ENCODE data around the gene GPX5.
"Not testable (repeated sequence)": the region's sequence is repeated elsewhere in the genome, so short reads cannot be mapped to it uniquely, and the experiment has no call there.

Gene GPX5

GRCh38 chr6:28511628-28512300 lies 13.9 kb upstream of the GPX5 start:
- in situ Hi-C loops (cut with MboI; ENCODE audit: low sequenced_read_pairs), result no loop called here

GRCh38 chr6:28512387-28512786 lies 13.3 kb upstream of the GPX5 start:
- in situ Hi-C loops (cut with MboI; ENCODE audit: low sequenced_read_pairs), result not testable (repeated sequence)

DNA sequence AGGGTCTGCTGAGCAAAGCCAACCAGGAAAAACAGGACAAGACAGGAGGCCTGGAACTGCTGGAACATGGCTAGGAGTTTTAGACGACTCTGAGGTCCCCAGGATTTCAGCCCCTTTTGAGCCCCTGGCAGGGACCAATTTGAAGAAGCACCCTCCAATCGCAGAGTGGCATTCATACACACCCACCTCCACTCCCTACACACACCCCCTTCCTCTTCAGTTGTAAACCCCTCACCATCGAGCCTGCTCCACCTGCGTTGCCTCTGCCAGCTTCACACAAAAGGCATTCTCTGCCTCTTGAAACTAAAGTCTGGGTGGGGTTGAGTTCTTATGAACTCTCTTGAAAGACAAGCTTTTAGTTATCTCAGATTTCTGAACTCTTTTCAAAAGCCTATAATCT lies 10.0 kb upstream of the GPX5 start, which contains the start of gene GPX6:
TSS of gene GPX6 (minus strand) at position 118 of the 400 bp plus-strand sequence. CDS start at position 68, 50 bp downstream.
- in situ Hi-C loops (cut with MboI; ENCODE audit: low sequenced_read_pairs), result no loop called here

DNA sequence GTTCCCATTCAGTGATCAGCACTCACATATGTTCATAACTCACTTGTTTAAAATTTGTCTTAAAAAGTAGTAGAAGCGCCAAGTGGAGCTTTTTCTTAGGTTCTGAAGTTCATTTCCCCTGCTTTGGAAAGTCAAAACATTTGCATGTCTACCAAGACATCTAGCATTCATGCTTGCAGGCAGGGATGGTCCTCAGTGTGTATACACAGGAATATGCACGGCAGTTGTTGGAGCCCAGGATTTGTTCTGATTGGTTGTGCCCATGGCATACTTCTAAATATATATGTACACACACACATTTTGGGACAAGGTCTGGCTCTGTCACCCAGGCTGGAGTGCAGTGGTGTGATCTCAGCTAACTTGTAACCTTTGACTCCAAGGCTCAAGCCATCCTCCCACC lies 7.7 kb upstream of the GPX5 start:
- in situ Hi-C loops (cut with MboI; ENCODE audit: low sequenced_read_pairs), result no loop called here

DNA sequence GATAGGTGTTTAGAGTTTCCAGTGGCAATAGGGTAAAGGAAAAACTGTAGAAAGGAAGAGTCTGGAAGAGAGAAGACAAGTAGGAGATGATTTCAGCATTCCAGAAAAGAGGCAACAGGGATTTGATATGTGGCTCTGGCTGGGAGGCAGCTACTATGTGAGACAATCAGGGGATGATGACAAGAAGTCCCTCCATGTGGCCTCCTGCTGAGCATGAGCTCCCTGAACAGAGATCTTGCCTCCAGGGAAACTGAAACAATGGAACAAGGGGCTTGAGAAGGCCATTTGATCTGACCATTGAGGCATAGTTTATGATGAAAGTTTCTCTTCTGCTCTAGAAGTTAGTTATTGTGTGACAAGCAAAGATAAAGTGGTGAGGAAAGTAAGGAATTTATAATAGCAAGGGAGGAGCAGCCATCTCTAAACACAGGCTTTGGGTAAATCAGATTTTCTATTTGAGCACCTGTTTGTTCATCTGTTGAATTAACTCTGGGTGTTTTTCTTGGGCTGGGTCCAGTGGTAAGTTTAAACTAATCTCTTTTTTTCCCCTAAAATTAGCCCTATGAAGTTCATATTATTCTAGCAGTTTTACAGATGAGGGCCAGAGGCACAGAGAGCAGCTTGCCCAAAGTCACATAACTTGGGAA lies 3.0 kb upstream of the GPX5 start:
- in situ Hi-C loops (cut with MboI; ENCODE audit: low sequenced_read_pairs), result no loop called here

DNA sequence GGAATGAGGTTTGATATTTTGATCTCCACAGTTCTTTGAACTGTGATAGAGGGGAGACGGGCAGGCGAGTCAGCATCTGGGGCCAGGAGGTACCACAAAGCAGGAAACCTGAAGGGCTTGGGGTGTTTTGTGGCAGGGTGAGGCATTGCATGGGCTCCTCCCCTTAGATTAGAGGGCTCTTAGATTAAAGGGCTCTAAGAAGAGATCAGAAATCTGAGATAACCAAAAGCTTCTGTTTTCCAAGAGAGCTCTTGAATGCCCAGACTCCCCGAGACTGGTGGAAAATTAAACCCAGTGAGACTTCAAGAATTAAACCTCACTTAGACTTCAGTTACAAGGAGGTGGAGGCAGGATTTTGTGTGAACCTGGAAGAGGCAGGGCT lies 2.4 kb upstream of the GPX5 start:
- in situ Hi-C loops (cut with MboI; ENCODE audit: low sequenced_read_pairs), result no loop called here

GRCh38 chr6:28530777-28531176 lies 5.1 kb downstream of the GPX5 start:
- in situ Hi-C loops (cut with MboI; ENCODE audit: low sequenced_read_pairs), result no loop called here

DNA sequence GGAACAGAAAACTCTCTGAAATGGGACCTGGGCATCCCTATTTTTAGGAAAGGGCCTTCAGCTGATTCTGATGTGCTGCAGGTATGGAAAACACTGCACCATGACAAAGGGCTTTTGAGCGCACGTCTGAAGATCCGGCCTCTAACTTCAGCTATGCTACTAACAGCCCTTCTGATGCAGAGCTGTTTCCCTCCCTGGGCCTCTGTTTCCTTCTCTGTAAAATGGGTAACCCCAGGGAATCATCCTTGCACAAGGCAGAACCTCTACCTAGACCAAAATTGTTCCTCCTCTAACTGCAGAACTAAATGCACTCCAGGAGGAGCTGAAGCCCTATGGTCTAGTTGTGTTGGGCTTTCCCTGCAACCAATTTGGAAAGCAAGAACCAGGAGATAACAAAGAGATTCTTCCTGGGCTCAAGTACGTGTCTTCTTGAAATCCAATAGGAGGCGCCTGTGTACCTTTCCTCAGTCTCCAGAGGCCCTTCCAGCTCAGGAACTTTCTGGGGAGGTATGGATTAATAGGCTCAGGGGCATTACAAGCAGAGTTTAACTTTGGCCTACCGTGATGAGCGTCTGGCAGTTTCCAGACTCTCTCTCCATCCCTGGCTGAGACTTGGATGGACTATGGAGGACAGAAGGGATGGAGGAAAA lies 5.9 kb downstream of the GPX5 start:
- in situ Hi-C loops (cut with MboI; ENCODE audit: low sequenced_read_pairs), result no loop called here

DNA sequence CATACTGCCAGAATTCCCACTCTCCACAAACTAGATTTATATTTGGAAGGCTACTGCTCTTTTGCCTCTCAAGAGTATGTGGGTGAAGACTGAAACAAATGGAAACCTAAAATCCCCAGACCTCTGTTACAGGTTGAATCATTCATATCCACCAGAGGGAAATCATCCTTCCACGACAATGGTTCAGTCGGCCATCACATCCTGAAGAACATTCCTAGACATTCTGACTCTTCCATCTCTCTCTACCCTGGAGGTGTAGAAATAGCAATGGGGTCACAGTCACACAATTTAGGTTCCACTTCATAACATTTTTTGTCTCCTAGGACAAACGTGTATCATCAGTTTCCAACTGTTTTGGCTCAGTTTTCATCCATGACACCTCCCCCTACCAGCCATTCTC lies 8.6 kb downstream of the GPX5 start:
- in situ Hi-C loops (cut with MboI; ENCODE audit: low sequenced_read_pairs), result no loop called here

DNA sequence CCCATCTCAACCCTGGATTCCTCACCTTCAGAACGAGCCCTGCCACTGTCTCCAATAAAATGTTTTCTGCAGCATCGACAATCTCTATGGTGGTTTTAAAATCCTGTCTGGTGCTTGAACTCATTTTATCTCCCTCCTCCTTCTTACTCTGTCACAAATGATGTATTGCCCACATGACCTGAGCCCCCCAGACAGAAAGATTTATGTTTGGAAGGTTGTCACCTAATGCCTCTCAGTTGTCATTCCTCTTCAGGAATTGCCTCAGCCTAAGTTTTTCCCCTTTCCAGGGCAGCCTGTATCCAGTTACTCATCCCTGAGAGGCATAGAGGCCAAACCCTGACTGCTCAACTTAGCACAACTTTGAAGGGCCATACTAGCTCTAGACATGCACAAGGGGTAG lies 9.2 kb downstream of the GPX5 start:
- in situ Hi-C loops (cut with MboI; ENCODE audit: low sequenced_read_pairs), result no loop called here

- in situ Hi-C loops (cut with MboI; ENCODE audit: low sequenced_read_pairs), result no loop called here
Measured at GRCh38 chr6:28537065-28537464, 11.4 kb downstream of the GPX5 start.

- in situ Hi-C loops (cut with MboI; ENCODE audit: low sequenced_read_pairs), result no loop called here
Measured at GRCh38 chr6:28537509-28538140, 11.9 kb downstream of the GPX5 start.

DNA sequence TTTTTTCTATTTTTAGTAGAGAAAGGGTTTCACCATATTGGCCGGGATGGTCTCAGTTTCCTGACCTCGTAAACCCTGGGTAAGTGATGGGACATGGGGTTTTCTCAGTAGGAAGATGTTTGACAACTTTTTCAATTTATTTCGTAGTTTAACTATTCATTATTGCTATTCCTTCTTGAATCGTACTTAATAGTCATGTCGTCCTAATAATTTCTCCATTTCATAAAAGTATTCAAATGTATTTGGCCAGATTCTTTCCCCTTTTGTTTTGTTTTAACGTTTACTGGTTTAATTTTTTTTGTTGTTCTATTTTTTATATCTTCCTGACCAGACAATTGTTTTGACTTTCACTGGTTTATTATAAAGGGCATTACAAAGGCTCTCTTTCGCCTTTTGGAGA lies 16.3 kb downstream of the GPX5 start:
- in situ Hi-C loops (cut with MboI; ENCODE audit: low sequenced_read_pairs), result no loop called here

- in situ Hi-C loops (cut with MboI; ENCODE audit: low sequenced_read_pairs), result no loop called here
Measured at GRCh38 chr6:28542440-28543296, 17.0 kb downstream of the GPX5 start.

GRCh38 chr6:28543651-28544610 lies 18.2 kb downstream of the GPX5 start:
- in situ Hi-C loops (cut with MboI; ENCODE audit: low sequenced_read_pairs), result no loop called here

- in situ Hi-C loops (cut with MboI; ENCODE audit: low sequenced_read_pairs), result no loop called here
Measured at GRCh38 chr6:28545955-28546354, 20.3 kb downstream of the GPX5 start.

DNA sequence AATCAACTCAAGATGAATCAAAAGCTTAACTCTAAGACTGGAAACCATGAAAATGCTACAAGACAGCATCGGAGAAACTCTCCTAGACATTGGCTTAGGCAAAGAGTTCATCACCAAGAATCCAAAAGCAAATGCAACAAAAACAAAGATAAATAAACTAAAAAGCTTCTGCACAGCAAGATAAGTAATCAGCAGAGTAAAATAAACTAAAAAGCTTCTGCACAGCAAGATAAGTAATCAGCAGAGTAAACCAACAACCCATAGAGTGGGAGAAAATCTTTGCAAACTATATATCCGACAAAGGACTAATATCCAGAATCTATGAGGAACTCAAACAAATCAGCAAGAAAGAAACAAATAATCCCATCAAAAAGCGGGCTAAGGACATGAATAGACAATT lies 21.3 kb downstream of the GPX5 start:
- in situ Hi-C loops (cut with MboI; ENCODE audit: low sequenced_read_pairs), result not testable (repeated sequence)

- in situ Hi-C loops (cut with MboI; ENCODE audit: low sequenced_read_pairs), result no loop called here
Measured at GRCh38 chr6:28551891-28552666, 26.4 kb downstream of the GPX5 start.

GRCh38 chr6:28553384-28553985 lies 27.8 kb downstream of the GPX5 start:
- in situ Hi-C loops (cut with MboI; ENCODE audit: low sequenced_read_pairs), result no loop called here
